Activated T-helper 1 cell treated with anti-CD3 and anti-CD28 coated beads, Interleukin-2, amount 50 U/mL, for 16 hours (primary cell): ENCODE measurements around the gene PARP4.
"Not testable (repeated sequence)": the region's sequence is repeated elsewhere in the genome, so short reads cannot be mapped to it uniquely, and the experiment has no call there.

Experiments used
- DNase-seq, 2 donors: peaks; one replicate each; pipeline ENCODE4 v3.0.0-alpha.2; 2020; ENCODE audit warnings: low read depth in 1 of 2, low spot score in 1 of 2

PARP4 gene

DNA sequence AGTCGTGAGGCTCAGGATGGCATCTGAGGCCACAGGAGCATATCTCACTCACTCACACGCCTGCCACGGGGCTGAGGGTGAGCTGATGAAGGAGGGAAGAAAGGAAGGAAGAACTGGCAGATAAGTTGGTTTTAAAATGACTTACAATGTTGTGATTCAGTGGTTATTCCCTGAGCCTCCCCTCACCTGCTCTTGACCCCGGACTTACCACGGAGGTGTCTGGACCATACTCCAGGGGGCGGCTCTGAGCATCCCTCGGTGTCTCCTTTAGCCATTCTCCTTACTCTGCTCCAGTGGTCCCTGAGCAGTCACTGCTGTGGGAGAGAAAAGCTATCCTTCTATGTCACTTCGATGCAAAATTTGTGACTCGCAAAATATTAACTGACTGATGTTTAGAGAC lies 141.3 kb downstream of the PARP4 start:
- DNase-seq: not testable (repeated sequence)
